Neural progenitor cell (in vitro differentiated cells): ENCODE measurements around the gene ASPRV1.

ENCODE experiments used
- CTCF ChIP-seq: fragments of 200-600 bp; sonication (generic); IDR thresholded peaks from 2 replicates; pipeline ENCODE4 v1.5.1; 2017; ENCODE audit warnings: antibody characterized with exemption, mild to moderate bottlenecking
- EZH2 ChIP-seq: fragments of 200-600 bp; sonication (generic); IDR thresholded peaks from 2 replicates; pipeline ENCODE4 v1.6.1; 2017; ENCODE audit warnings: antibody characterized with exemption, mild to moderate bottlenecking, moderate library complexity
- EZH2phosphoT487 ChIP-seq: fragments of 200-600 bp; sonication (generic); IDR thresholded peaks from 2 replicates; pipeline ENCODE4 v1.6.1; 2017; ENCODE audit warnings: antibody characterized with exemption

- TF ChIP-seq CTCF: no peak
- no peak for TF ChIP-seq EZH2phosphoT487
- no peak for TF ChIP-seq EZH2
Observed at GRCh38 chr2:69968609-69969008, 7.2 kb upstream of the ASPRV1 start.
